ENCODE data around the gene STEAP1B.
"Not testable (repeated sequence)": the region's sequence is repeated elsewhere in the genome, so short reads cannot be mapped to it uniquely, and the experiment has no call there.

DNA sequence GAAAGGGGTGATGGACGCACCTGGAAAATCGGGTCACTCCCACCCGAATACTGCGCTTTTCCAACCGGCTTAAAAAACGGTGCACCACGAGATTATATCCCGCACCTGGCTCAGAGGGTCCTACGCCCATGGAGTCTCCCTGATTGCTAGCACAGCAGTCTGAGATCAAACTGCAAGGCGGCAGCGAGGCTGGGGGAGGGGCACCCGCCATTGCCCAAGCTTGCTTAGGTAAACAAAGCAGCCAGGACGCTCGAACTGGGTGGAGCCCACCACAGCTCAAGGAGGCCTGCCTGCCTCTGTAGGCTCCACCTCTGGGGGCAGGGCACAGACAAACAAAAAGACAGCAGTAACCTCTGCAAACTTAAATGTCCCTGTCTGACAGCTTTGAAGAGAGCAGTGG lies 28.5 kb upstream of the STEAP1B start:
- TF ChIP-seq, protein P1, sequence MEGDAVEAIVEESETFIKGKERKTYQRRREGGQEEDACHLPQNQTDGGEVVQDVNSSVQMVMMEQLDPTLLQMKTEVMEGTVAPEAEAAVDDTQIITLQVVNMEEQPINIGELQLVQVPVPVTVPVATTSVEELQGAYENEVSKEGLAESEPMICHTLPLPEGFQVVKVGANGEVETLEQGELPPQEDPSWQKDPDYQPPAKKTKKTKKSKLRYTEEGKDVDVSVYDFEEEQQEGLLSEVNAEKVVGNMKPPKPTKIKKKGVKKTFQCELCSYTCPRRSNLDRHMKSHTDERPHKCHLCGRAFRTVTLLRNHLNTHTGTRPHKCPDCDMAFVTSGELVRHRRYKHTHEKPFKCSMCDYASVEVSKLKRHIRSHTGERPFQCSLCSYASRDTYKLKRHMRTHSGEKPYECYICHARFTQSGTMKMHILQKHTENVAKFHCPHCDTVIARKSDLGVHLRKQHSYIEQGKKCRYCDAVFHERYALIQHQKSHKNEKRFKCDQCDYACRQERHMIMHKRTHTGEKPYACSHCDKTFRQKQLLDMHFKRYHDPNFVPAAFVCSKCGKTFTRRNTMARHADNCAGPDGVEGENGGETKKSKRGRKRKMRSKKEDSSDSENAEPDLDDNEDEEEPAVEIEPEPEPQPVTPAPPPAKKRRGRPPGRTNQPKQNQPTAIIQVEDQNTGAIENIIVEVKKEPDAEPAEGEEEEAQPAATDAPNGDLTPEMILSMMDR (IDR thresholded peaks at IDR 0.05): not testable (repeated sequence)
- TF ChIP-seq EP300, POLR2A (IDR thresholded peaks at IDR 0.05): not testable (repeated sequence)
